Natural killer cell treated with Interleukin-12 subunit alpha and Interleukin-12 subunit beta and Interleukin-15 and Interleukin-18, amount 100 ng/mL, for 72 hours (primary cell): ENCODE measurements around the gene GIN1. TPM values are rescaled to one million over a fixed set of nuclear protein-coding genes. Genes with fewer than 3 reads are reported as not detected.

Source experiments
- ATAC-seq, 2 donors: fragments of 150-1000 bp; cut with Tn5 transposase in 1 of 2; sonication (Bioruptor Pico), chemical (Tn5 transposase) in 1 of 2; 2 replicates each; pipeline ENCODE4 v1.10.0; 2021
- DNase-seq: peaks from one replicate; pipeline ENCODE4 v3.0.0; 2022; ENCODE audit warnings: low spot score
- H3K27ac Mint-ChIP-seq, 2 donors: 1 replicate in 1 of 2; 2 replicates in 1 of 2; pipeline ENCODE4 v1.8.0; 2022; ENCODE audit warnings: mixed read lengths in 2 of 2, mild to moderate bottlenecking in 1 of 2, moderate library complexity in 1 of 2
- H3K27me3 Mint-ChIP-seq, 2 donors: 1 replicate in 1 of 2; 2 replicates in 1 of 2; pipeline ENCODE4 v1.8.0; 2022; ENCODE audit warnings: mixed read lengths in 2 of 2
- H3K36me3 Mint-ChIP-seq: one replicate; pipeline ENCODE4 v1.8.0; 2022; ENCODE audit warnings: mixed read lengths
- H3K4me1 Mint-ChIP-seq, 2 donors: 1 replicate in 1 of 2; 2 replicates in 1 of 2; pipeline ENCODE4 v1.8.0; 2022; ENCODE audit warnings: low read depth in 2 of 2, mixed read lengths in 2 of 2, mild to moderate bottlenecking in 1 of 2
- H3K4me3 Mint-ChIP-seq: one replicate; pipeline ENCODE4 v1.8.0; 2022; ENCODE audit warnings: mixed read lengths
- H3K9me3 Mint-ChIP-seq: 2 replicates; pipeline ENCODE4 v1.8.0; 2022; ENCODE audit warnings: mixed read lengths
- total RNA-seq, 2 donors: library from RNA; stranded (reverse); gene quantifications; one replicate each; pipeline ENCODE4 v1.2.3, GENCODE V29; 2022

GIN1 gene
- total RNA-seq, 2 donors from 2014 or later, result 6.4 to 8.4 TPM

GRCh38 chr5:103126557-103126956 lies 6.6 kb upstream of the GIN1 start:
- Mint-ChIP-seq H3K9me3 (no peaks in the 10 kb centered on the region), H3K27ac (no peak overlapping the region), H3K36me3 (peaks cover 6% of the 10 kb centered on the region), H3K4me1 (peaks cover 19 to 25% of the 10 kb centered on the region in 2 donors), H3K4me3 (no peak overlapping the region), H3K27me3 (no peaks in the 10 kb centered on the region)
- ATAC-seq (no peak), DNase-seq (no peak)

GRCh38 chr5:103122242-103122641 lies 2.3 kb upstream of the GIN1 start:
- no peak for ATAC-seq
- H3K27me3 Mint-ChIP-seq, result no peaks in the 10 kb centered on the region
- peak overlapping the region; percentile 95 for H3K4me3 Mint-ChIP-seq
- H3K4me1 Mint-ChIP-seq, result peaks cover 32 to 44% of the 10 kb centered on the region in 2 donors
- H3K9me3 Mint-ChIP-seq, result no peaks in the 10 kb centered on the region
- H3K27ac Mint-ChIP-seq, result peak overlapping the region in 1 of 2 donors; percentile 97
- no peaks in the 10 kb centered on the region for H3K36me3 Mint-ChIP-seq
- no peak for DNase-seq

- peak overlapping the region; percentile 95 for H3K4me3 Mint-ChIP-seq
- peak overlapping the region; percentile 97 to 99 for H3K27ac Mint-ChIP-seq
- H3K36me3 Mint-ChIP-seq, result no peaks in the 10 kb centered on the region
- DNase-seq (no peak), ATAC-seq (no peak)
- no peaks in the 10 kb centered on the region for H3K9me3 Mint-ChIP-seq
- no peaks in the 10 kb centered on the region for H3K27me3 Mint-ChIP-seq
- peaks cover 35 to 44% of the 10 kb centered on the region in 2 donors for H3K4me1 Mint-ChIP-seq
Observed at GRCh38 chr5:103120607-103121200, 766 bp upstream of the GIN1 start.

- H3K4me3 Mint-ChIP-seq, result peak overlapping the region; percentile 95
- ATAC-seq, result no peak
- no peaks in the 10 kb centered on the region for H3K9me3 Mint-ChIP-seq
- H3K36me3 Mint-ChIP-seq, result peaks cover 4% of the 10 kb centered on the region
- H3K4me1 Mint-ChIP-seq, result peaks cover 37 to 48% of the 10 kb centered on the region in 2 donors
- H3K27me3 Mint-ChIP-seq, result no peaks in the 10 kb centered on the region
- peak overlapping the region; percentile 97 to 99 for H3K27ac Mint-ChIP-seq
- DNase-seq, result no peak
Observed at GRCh38 chr5:103119070-103119764, 721 bp downstream of the GIN1 start.

GRCh38 chr5:103117471-103117991 lies 2.4 kb downstream of the GIN1 start:
- H3K27me3 Mint-ChIP-seq, result no peaks in the 10 kb centered on the region
- H3K4me3 Mint-ChIP-seq, result no peak overlapping the region
- DNase-seq (no peak), ATAC-seq (no peak)
- no peak overlapping the region for H3K27ac Mint-ChIP-seq
- H3K9me3 Mint-ChIP-seq, result no peaks in the 10 kb centered on the region
- peaks cover 4% of the 10 kb centered on the region for H3K36me3 Mint-ChIP-seq
- peaks cover 39 to 49% of the 10 kb centered on the region in 2 donors for H3K4me1 Mint-ChIP-seq

- H3K4me3 Mint-ChIP-seq, result no peak overlapping the region
- ATAC-seq, result no peak
- H3K9me3 Mint-ChIP-seq, result peaks cover 4% of the 10 kb centered on the region
- H3K36me3 Mint-ChIP-seq, result peaks cover 9% of the 10 kb centered on the region
- H3K27ac Mint-ChIP-seq, result no peak overlapping the region
- H3K4me1 Mint-ChIP-seq, result peaks cover 35 to 40% of the 10 kb centered on the region in 2 donors
- DNase-seq, result no peak
- H3K27me3 Mint-ChIP-seq, result no peaks in the 10 kb centered on the region
Observed at GRCh38 chr5:103114440-103114839, 5.5 kb downstream of the GIN1 start.

- Mint-ChIP-seq H3K9me3 (peaks cover 4% of the 10 kb centered on the region), H3K4me1 (peaks cover 28 to 29% of the 10 kb centered on the region in 2 donors), H3K4me3 (no peak overlapping the region), H3K27ac (peak overlapping the region; percentile 15 to 45), H3K27me3 (no peaks in the 10 kb centered on the region), H3K36me3 (peaks cover 9% of the 10 kb centered on the region)
- DNase-seq (no peak), ATAC-seq (no peak)
Observed at GRCh38 chr5:103112910-103113309, 7.0 kb downstream of the GIN1 start.

GRCh38 chr5:103111468-103111867 lies 8.5 kb downstream of the GIN1 start:
- DNase-seq, result no peak
- peaks cover 9% of the 10 kb centered on the region for H3K36me3 Mint-ChIP-seq
- peaks cover 26 to 28% of the 10 kb centered on the region in 2 donors for H3K4me1 Mint-ChIP-seq
- peak overlapping the region; percentile 15 to 45 for H3K27ac Mint-ChIP-seq
- H3K9me3 Mint-ChIP-seq, result peaks cover 4% of the 10 kb centered on the region
- peak in 1 of 2 donors; percentile 52 for ATAC-seq
- no peaks in the 10 kb centered on the region for H3K27me3 Mint-ChIP-seq
- peak overlapping the region; percentile 39 for H3K4me3 Mint-ChIP-seq

GRCh38 chr5:103110403-103110802 lies 9.5 kb downstream of the GIN1 start:
- peaks cover 9% of the 10 kb centered on the region for H3K36me3 Mint-ChIP-seq
- no peaks in the 10 kb centered on the region for H3K27me3 Mint-ChIP-seq
- no peak for DNase-seq
- peaks cover 26 to 28% of the 10 kb centered on the region in 2 donors for H3K4me1 Mint-ChIP-seq
- no peak for ATAC-seq
- no peak overlapping the region for H3K27ac Mint-ChIP-seq
- peaks cover 4% of the 10 kb centered on the region for H3K9me3 Mint-ChIP-seq
- no peak overlapping the region for H3K4me3 Mint-ChIP-seq

GRCh38 chr5:103109277-103109676 lies 10.7 kb downstream of the GIN1 start:
- peaks cover 20 to 24% of the 10 kb centered on the region in 2 donors for H3K4me1 Mint-ChIP-seq
- H3K9me3 Mint-ChIP-seq, result peaks cover 4% of the 10 kb centered on the region
- ATAC-seq (no peak), DNase-seq (no peak)
- H3K27me3 Mint-ChIP-seq, result no peaks in the 10 kb centered on the region
- H3K27ac Mint-ChIP-seq, result no peak overlapping the region
- H3K36me3 Mint-ChIP-seq, result peaks cover 5% of the 10 kb centered on the region
- H3K4me3 Mint-ChIP-seq, result no peak overlapping the region

GRCh38 chr5:103108086-103108485 lies 11.9 kb downstream of the GIN1 start:
- DNase-seq, result no peak
- Mint-ChIP-seq H3K27ac (no peak overlapping the region), H3K4me1 (peaks cover 20 to 23% of the 10 kb centered on the region in 2 donors), H3K4me3 (no peak overlapping the region), H3K9me3 (peaks cover 4% of the 10 kb centered on the region), H3K36me3 (peaks cover 5% of the 10 kb centered on the region), H3K27me3 (no peaks in the 10 kb centered on the region)
- ATAC-seq, result no peak

- no peaks in the 10 kb centered on the region for H3K9me3 Mint-ChIP-seq
- no peaks in the 10 kb centered on the region for H3K27me3 Mint-ChIP-seq
- peaks cover 6% of the 10 kb centered on the region for H3K36me3 Mint-ChIP-seq
- no peak overlapping the region for H3K27ac Mint-ChIP-seq
- H3K4me3 Mint-ChIP-seq, result no peak overlapping the region
- H3K4me1 Mint-ChIP-seq, result peaks cover 0 to 3% of the 10 kb centered on the region in 2 donors
- DNase-seq (no peak), ATAC-seq (no peak)
Observed at GRCh38 chr5:103102234-103102633, 17.7 kb downstream of the GIN1 start.

- no peak for DNase-seq
- Mint-ChIP-seq H3K27me3 (no peaks in the 10 kb centered on the region), H3K36me3 (peaks cover 6% of the 10 kb centered on the region), H3K4me3 (no peak overlapping the region), H3K4me1 (peaks cover 0 to 3% of the 10 kb centered on the region in 2 donors), H3K9me3 (no peaks in the 10 kb centered on the region), H3K27ac (no peak overlapping the region)
- ATAC-seq, result peak in 1 of 2 donors; percentile 62
Observed at GRCh38 chr5:103101079-103101750, 18.7 kb downstream of the GIN1 start.

- H3K27ac Mint-ChIP-seq, result no peak overlapping the region
- ATAC-seq, result no peak
- DNase-seq, result no peak
- H3K9me3 Mint-ChIP-seq, result no peaks in the 10 kb centered on the region
- no peaks in the 10 kb centered on the region for H3K27me3 Mint-ChIP-seq
- peaks cover 0 to 3% of the 10 kb centered on the region in 2 donors for H3K4me1 Mint-ChIP-seq
- H3K36me3 Mint-ChIP-seq, result peaks cover 6% of the 10 kb centered on the region
- H3K4me3 Mint-ChIP-seq, result no peak overlapping the region
Observed at GRCh38 chr5:103098993-103099392, 20.9 kb downstream of the GIN1 start.
